Esophagus squamous epithelium (tissue), 4 donors: ENCODE results near the gene TMEM89.

Source experiments
- POLR2A ChIP-seq, 4 donors: fragments of 450-650 bp; IDR thresholded peaks; one replicate each; pipeline ENCODE4 v1.6.1; 2017; ENCODE audit warnings: antibody characterized with exemption in 4 of 4, mild to moderate bottlenecking in 4 of 4, moderate library complexity in 3 of 4
- TF ChIP-seq, protein P1 (sequence below), 6 experiments: fragments of 450-650 bp in 4 of 6; fragments of 200-600 bp in 2 of 6; sonication (generic) in 2 of 6; IDR thresholded peaks; one replicate each; pipeline ENCODE4 v1.5.1; 2016 to 2019; ENCODE audit warnings: antibody characterized with exemption in 6 of 6, mild to moderate bottlenecking in 4 of 6, moderate library complexity in 4 of 6

DNA sequence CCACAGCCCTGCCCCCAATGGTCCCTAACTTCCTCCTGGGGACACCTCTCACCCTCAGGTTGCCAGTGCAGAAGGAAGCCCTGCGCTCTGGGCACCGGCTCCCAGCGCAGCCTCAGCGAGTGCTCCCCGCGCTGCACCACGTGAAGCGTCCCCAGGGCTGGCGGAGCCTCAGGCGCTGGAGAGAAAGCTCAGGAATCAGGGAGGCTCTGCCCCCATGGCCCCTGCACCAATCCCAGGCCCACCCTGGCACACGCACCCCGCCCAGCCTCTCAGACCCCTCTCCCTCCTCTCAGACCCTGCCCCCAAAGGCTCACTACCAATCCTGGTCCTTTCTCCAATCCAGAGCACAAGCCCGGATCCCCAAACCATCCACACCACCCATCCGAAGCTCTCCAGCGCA is 33.3 kb downstream of the TMEM89 start:
- TF ChIP-seq, protein P1, sequence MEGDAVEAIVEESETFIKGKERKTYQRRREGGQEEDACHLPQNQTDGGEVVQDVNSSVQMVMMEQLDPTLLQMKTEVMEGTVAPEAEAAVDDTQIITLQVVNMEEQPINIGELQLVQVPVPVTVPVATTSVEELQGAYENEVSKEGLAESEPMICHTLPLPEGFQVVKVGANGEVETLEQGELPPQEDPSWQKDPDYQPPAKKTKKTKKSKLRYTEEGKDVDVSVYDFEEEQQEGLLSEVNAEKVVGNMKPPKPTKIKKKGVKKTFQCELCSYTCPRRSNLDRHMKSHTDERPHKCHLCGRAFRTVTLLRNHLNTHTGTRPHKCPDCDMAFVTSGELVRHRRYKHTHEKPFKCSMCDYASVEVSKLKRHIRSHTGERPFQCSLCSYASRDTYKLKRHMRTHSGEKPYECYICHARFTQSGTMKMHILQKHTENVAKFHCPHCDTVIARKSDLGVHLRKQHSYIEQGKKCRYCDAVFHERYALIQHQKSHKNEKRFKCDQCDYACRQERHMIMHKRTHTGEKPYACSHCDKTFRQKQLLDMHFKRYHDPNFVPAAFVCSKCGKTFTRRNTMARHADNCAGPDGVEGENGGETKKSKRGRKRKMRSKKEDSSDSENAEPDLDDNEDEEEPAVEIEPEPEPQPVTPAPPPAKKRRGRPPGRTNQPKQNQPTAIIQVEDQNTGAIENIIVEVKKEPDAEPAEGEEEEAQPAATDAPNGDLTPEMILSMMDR (IDR thresholded peaks at IDR 0.05) = no peak
- TF ChIP-seq POLR2A (IDR thresholded peaks at IDR 0.05) = no peak
